Ramos (cell line): ENCODE data around the gene ERFL.

Experiments
- in situ Hi-C: fragments of 300-500 bp; cut with MboI; formaldehyde crosslinking; loops from one replicate; pipeline ENCODE4 v1.14.3; 2022; ENCODE audit warnings: low sequenced_read_pairs; ENCODE audit not compliant: unreplicated experiment

Gene ERFL

DNA sequence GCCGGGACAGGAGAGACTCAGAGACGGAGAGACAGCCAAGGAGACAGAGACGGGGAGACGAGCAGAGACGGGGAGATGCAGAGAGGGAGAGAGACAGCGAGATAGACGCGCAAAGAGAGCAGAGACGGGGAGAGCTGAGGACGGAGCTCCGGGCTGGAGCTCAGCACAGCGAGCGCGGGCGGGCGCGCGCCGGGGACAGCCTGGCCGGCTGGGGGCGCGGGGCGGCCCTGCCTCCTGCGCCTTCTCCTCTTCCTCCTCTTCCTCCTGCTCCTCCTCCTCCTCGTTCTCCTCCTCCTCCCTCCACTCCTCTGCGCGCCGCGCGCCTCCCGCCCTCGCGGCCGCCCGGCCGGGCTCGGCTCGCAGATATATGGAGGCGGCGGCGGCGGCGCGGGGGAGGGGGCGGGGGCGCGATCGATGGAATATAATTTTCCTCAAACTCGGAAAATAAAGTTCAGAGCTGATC lies at the start of gene ERFL:
ERFL (minus strand) TSS at position 229 of the 463 bp plus-strand sequence. CDS start 15,530 bp downstream, outside the sequence.
- in situ Hi-C loops: no loop called here

DNA sequence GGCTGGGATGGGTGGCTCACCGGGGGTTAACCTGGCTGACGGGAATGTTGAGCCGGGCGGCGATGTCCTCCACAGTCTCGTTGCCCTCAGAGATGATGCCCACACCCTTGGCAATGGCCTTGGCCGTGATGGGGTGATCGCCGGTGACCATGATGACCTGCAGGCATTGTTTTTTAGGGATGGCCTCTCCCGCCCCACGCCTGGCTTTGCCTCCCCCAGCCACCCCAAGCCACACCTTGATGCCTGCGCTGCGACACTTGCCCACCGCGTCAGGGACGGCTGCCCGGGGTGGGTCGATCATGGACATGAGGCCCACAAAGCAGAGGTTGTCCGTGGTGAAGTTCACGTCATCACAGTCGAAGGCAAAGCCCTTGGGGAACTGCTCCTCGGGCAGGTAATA lies 49.7 kb upstream of the ERFL start:
- in situ Hi-C loops: no loop called here

GRCh38 chr19:41974652-41975051 lies 46.4 kb upstream of the ERFL start:
- in situ Hi-C loops: no loop called here

- in situ Hi-C loops: no loop called here
These were observed 43.1 kb upstream of the ERFL start for GRCh38 chr19:41971363-41971762.

GRCh38 chr19:41969772-41970458 lies 41.7 kb upstream of the ERFL start:
- in situ Hi-C loops: no loop called here

DNA sequence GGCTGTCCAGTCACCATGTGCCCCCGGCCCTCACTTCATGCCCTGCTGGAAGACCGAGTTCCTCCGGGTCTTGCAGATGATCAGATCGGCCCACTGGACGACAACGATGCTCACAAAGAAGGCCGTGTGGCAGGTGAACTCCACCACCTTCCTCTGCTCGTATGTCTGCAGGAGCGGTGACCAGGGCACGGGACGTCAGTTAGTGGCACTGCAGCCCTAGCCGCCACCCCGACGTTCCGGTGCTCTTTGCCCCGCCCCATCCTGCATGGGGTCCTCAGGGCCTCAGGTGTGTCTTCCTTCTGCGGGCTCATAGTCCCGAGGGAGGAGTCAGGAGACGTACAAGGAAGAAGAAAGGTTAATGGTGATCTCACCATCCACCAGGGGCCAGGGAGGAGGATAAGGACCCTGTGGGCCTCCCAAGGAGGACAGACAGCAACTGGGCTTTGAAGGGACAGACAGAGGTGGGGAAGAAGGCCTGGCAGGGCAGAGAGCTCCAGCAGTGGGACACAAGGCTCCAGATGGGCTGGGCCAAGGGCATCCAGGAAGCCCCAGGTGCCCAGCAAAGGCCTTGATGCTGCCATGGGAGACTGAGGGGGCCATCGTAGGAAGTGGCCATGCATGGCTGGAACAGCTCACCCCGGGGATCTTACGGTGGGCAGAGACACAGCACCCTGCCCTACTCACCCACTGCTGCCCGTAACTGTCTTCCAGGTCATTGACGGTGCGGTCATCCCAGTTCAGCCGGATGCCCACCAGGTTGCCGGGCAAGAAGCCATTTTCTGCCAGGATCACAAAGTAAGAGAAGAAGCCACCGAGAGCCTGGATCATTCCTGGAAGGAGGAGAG lies 40.7 kb upstream of the ERFL start:
- in situ Hi-C loops: no loop called here

- in situ Hi-C loops: no loop called here
These were observed 39.0 kb upstream of the ERFL start for GRCh38 chr19:41967054-41967783.

- in situ Hi-C loops: no loop called here
These were observed 36.9 kb upstream of the ERFL start for GRCh38 chr19:41965106-41965505.

DNA sequence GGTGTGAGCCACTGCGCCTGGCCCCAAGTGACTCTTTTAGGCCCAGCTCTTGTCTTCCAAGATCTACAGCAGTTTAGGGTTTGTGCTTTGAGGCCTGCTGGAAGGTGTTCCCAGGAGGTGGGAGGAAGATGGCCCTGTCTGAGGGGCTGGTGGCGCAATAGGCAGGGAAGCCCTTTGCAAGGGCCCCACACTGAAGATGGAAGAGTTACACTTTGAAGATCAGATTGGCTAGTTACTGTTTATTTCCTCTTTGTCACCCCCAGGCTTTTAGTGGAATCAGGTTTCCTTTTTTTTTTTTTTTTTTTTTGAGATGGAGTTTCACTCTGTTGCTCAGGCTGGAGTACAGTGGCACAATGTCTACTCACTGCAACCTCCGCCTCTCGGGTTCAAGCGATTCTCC lies 32.7 kb upstream of the ERFL start:
- in situ Hi-C loops: no loop called here

GRCh38 chr19:41959056-41960053 lies 31.1 kb upstream of the ERFL start, which contains the start of gene RABAC1:
Gene RABAC1 (minus strand): TSS chr19:41959321. CDS start chr19:41959292, 29 bp downstream.
- in situ Hi-C loops: no loop called here

- in situ Hi-C loops: no loop called here
These were observed 30.3 kb upstream of the ERFL start for GRCh38 chr19:41958367-41959055.

DNA sequence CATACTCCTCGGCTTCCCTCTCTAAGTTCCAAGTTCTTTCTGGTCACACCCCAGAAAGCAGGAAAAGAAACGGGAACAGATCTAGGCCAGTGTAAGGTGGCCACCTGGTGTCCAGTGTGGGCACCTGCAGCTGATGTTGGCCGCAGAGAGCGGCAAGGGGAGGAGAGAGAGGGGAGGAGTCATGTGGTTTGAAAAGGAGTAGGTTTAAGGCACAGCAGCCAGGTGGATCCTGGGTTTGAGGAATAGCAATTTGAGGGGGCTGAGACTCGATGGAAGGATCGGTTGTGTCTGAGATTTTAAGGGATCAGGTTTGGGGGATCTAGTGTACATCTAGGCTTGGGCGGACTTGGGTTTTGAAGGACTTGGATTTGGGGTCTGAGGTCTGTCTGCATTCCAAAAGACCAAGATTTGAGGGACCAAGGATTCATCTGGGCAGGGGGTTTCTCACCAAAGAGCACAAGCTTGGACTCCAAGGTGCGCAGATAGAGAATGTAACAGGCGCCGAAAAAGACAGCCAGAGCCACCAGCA lies 29.7 kb upstream of the ERFL start:
- in situ Hi-C loops: no loop called here

GRCh38 chr19:41957161-41957837 lies 29.1 kb upstream of the ERFL start:
- in situ Hi-C loops: no loop called here

DNA sequence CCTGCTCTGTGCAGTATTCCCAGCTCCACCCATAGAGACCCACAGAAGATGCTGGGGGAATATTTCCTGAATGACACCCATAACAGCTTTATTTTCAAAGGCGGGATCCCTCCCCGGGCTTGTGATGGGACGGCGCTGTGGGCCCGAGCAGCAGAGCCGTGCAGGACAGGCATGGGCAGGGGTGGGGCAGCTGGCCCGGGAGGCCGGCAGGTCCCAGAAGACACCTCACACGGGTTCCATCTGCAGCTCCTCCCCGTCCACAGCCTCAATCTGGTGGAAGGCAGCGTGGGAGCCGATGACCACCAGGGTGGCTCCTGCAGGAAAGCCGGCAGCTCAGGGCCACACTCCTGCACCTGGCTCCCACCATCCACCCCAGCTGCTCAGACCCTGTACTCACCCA lies 28.4 kb upstream of the ERFL start:
- in situ Hi-C loops: no loop called here

- in situ Hi-C loops: no loop called here
These were observed 27.3 kb upstream of the ERFL start for GRCh38 chr19:41955521-41955920.

- in situ Hi-C loops: no loop called here
These were observed 23.5 kb upstream of the ERFL start for GRCh38 chr19:41951686-41952172.

- in situ Hi-C loops: loop anchor here (5.0 kb wide), 1 partner anchor 75 kb away; no protein-coding TSS in a partner anchor
These were observed 18.8 kb upstream of the ERFL start for GRCh38 chr19:41947091-41947490.
